HG02870 (cell line): ENCODE measurements around the gene STEAP4.

Experiments
- ATAC-seq: cut with Tn5 transposase; IDR thresholded peaks from one replicate; pipeline ENCODE4 v1.9.1; 2021; ENCODE audit warnings: mild to moderate bottlenecking, moderate library complexity; ENCODE audit not compliant: unreplicated experiment

STEAP4 gene

GRCh38 chr7:88314061-88314491 lies 7.4 kb upstream of the STEAP4 start:
- ATAC-seq, result no peak

GRCh38 chr7:88312061-88312663 lies 5.5 kb upstream of the STEAP4 start:
- no peak for ATAC-seq

- no peak for ATAC-seq
These were observed 5.0 kb upstream of the STEAP4 start for GRCh38 chr7:88311675-88312036.

GRCh38 chr7:88310956-88311674 lies 4.4 kb upstream of the STEAP4 start:
- ATAC-seq, result no peak

- no peak for ATAC-seq
These were observed 3.1 kb upstream of the STEAP4 start for GRCh38 chr7:88309819-88310218.

GRCh38 chr7:88307823-88308222 lies 1.1 kb upstream of the STEAP4 start:
- ATAC-seq, result no peak

- ATAC-seq, result no peak
These were observed 718 bp upstream of the STEAP4 start for GRCh38 chr7:88307412-88307811.

GRCh38 chr7:88305044-88305443 lies 1.6 kb downstream of the STEAP4 start:
- no peak for ATAC-seq

GRCh38 chr7:88302486-88302885 lies 4.2 kb downstream of the STEAP4 start:
- ATAC-seq, result no peak

- no peak for ATAC-seq
These were observed 4.8 kb downstream of the STEAP4 start for GRCh38 chr7:88301924-88302323.

- no peak for ATAC-seq
These were observed 6.2 kb downstream of the STEAP4 start for GRCh38 chr7:88300401-88300945.

- ATAC-seq, result no peak
These were observed 7.6 kb downstream of the STEAP4 start for GRCh38 chr7:88299126-88299525.

GRCh38 chr7:88293866-88294265 lies 12.8 kb downstream of the STEAP4 start:
- ATAC-seq, result no peak

GRCh38 chr7:88291398-88292173 lies 15.1 kb downstream of the STEAP4 start:
- ATAC-seq, result no peak

GRCh38 chr7:88290491-88290890 lies 16.2 kb downstream of the STEAP4 start:
- no peak for ATAC-seq

- no peak for ATAC-seq
These were observed 17.1 kb downstream of the STEAP4 start for GRCh38 chr7:88289564-88290025.

- no peak for ATAC-seq
These were observed 24.9 kb downstream of the STEAP4 start for GRCh38 chr7:88281749-88282148.

GRCh38 chr7:88280801-88281200 lies 25.9 kb downstream of the STEAP4 start:
- no peak for ATAC-seq

- ATAC-seq, result no peak
These were observed 27.4 kb downstream of the STEAP4 start for GRCh38 chr7:88279323-88279722.

- no peak for ATAC-seq
These were observed 27.8 kb downstream of the STEAP4 start for GRCh38 chr7:88278881-88279280.

- ATAC-seq, result no peak
These were observed 30.0 kb downstream of the STEAP4 start for GRCh38 chr7:88276605-88277153.
